Fibroblast of the aortic adventitia (primary cell): ENCODE data around the gene ADAMTS1. TPM values are rescaled to one million over a fixed set of nuclear protein-coding genes. Genes with fewer than 3 reads are reported as not detected.

Experiments used
- DNase-seq: peaks from one replicate; pipeline ENCODE4 v3.0.0-alpha.2; 2010; ENCODE audit warnings: low read depth
- H3K4me3 ChIP-seq: 2 replicates; pipeline ENCODE4 v1.5.1; 2011; ENCODE audit warnings: low read depth, mild to moderate bottlenecking, control low read depth, low read length, moderate library complexity
- CTCF ChIP-seq: IDR thresholded peaks from 2 replicates; pipeline ENCODE4 v1.5.1; 2011; ENCODE audit warnings: mild to moderate bottlenecking, low read length, control low read depth, inconsistent platforms; ENCODE audit not compliant: insufficient read depth
- total RNA-seq: library from RNA; depleted of rRNA; stranded (reverse); fragments of >200 nt; gene quantifications from 2 replicates; pipeline ENCODE4 v1.2.3, GENCODE V29; 2012; ENCODE audit warnings: low replicate concordance

The ADAMTS1 gene
- total RNA-seq, 1 donor = 284 TPM

GRCh38 chr21:26810266-26810665 lies 34.9 kb downstream of the ADAMTS1 start:
- DNase-seq = no peak
- H3K4me3 ChIP-seq = no peak overlapping the region
- no peak for TF ChIP-seq CTCF

GRCh38 chr21:26809745-26810144 lies 35.5 kb downstream of the ADAMTS1 start:
- H3K4me3 ChIP-seq = no peak overlapping the region
- no peak for DNase-seq
- TF ChIP-seq CTCF = no peak

- H3K4me3 ChIP-seq = no peak overlapping the region
- TF ChIP-seq CTCF = no peak
- DNase-seq = no peak
Measured at GRCh38 chr21:26806801-26807295, 38.4 kb downstream of the ADAMTS1 start.

GRCh38 chr21:26804895-26805609 lies 40.2 kb downstream of the ADAMTS1 start:
- no peak for TF ChIP-seq CTCF
- DNase-seq = peak; percentile 87
- no peak overlapping the region for H3K4me3 ChIP-seq

GRCh38 chr21:26801498-26801897 lies 43.7 kb downstream of the ADAMTS1 start:
- peak; percentile 88 for DNase-seq

GRCh38 chr21:26800970-26801431 lies 44.2 kb downstream of the ADAMTS1 start:
- no peak overlapping the region for H3K4me3 ChIP-seq
- TF ChIP-seq CTCF = no peak
- DNase-seq = peak; percentile 57

More at GRCh38 chr21:26801498-26801897, 43.7 kb downstream of the ADAMTS1 start:
- TF ChIP-seq CTCF = no peak
- no peak overlapping the region for H3K4me3 ChIP-seq
